ENCODE results near the gene SCGB1A1.
"Not testable (repeated sequence)": the region's sequence is repeated elsewhere in the genome, so short reads cannot be mapped to it uniquely, and the experiment has no call there.

The SCGB1A1 gene

GRCh38 chr11:62418733-62419132 is at the start of gene SCGB1A1:
Gene SCGB1A1 (plus strand): TSS chr11:62419033. CDS start chr11:62419096, 63 bp downstream.
- no peak for DNase-seq (ENCODE audit: low read depth)

DNA sequence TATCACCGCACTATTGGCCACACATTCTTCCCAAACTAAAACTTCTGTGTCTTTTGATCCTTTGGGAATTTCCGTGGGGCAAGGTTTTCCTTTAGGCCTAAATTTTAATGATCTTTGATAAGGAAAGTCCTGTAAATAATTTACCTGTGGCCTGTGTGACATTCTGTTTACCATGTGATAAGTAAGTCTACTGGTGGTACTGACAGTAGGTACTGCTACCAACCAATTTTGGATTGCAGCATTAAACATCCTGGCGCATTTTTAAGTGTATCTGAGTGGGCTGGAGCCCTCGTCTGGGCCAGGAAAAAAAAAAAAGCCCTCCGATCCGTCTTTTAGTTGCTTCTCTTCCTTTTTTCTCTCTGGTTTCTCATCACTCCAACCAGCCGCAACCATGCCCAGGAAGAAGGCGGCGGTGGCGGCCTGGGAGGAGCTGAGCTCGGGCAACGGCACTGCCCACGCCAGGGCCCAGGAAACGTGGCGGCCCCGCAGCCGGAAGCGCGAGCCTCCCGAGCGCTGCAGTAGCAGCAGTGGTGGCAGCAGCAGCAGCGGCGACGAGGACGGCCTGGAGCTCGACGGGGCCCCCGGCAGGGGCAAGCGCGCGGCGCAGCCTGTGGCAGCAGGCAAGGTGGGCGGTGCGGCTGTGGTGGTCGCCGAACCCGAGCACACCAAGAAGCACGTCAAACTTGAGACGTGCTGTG is 47.9 kb upstream of the SCGB1A1 start:
- DNase-seq (ENCODE audit: low read depth) = peak; percentile 37

DNA sequence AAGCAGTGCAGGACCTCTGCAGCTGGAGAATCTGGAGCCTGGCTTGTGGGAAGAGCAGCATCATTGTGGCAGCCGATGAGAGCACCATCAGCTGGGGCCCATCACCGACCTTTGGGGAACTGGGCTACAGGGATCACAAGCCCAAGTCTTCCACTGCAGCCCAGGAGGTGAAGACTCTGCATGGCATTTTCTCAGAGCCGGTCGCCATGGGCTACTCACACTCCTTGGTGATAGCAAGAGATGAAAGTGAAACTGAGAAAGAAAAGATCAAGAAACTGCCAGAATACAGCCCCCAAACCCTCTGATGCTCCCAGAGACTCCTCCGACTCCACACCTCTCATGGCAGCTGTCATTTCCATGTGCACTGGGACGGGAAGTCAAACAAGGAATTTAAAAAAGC is 46.0 kb upstream of the SCGB1A1 start:
- no peak for DNase-seq (ENCODE audit: low read depth)

- DNase-seq (ENCODE audit: low read depth) = no peak
Observed at GRCh38 chr11:62373464-62374119, 45.2 kb upstream of the SCGB1A1 start.

- no peak for DNase-seq (ENCODE audit: low read depth)
Observed at GRCh38 chr11:62374801-62375200, 44.0 kb upstream of the SCGB1A1 start.

- DNase-seq (ENCODE audit: low read depth) = not testable (repeated sequence)
Observed at GRCh38 chr11:62378459-62379063, 40.3 kb upstream of the SCGB1A1 start.

DNA sequence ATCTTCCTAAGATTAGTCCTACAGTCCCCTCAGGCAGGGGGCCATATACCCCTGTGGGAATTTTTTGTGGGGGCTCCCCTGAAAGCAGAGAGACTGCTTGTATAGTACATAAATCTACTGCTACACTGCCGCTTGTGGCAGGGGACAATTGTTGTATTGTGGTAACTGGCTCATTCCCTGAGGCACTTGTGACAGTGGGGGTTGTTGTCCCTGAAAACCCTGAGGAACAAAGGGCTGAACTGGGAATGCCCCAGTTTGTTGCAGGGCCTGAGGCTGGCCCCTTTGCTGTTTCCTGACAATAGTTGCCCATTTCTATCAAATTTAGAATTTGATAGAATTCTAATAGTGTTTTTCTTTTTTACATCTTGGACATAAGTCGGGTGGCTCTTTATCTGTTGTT is 39.2 kb upstream of the SCGB1A1 start:
- not testable (repeated sequence) for DNase-seq (ENCODE audit: low read depth)

- not testable (repeated sequence) for DNase-seq (ENCODE audit: low read depth)
Observed at GRCh38 chr11:62380821-62381245, 38.0 kb upstream of the SCGB1A1 start.

DNA sequence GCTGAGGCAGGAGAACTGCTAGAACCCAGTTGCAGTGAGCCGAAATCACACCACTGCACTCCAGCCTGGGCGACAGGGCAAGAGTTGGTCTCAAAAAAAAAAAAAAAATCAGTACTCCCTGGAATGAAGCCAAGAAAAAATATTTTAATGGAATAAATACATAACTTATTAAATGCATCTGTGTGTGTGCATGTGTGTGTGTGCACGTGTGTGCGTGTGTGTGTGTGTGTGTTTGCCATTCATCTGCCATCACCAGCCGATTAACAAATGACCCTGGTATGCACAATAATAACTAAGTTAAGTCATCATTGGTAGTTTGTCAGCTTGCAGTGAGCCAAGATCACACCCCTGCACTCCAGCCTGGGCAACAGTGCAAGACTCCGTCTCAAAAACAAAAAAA is 35.0 kb upstream of the SCGB1A1 start:
- DNase-seq (ENCODE audit: low read depth) = no peak

GRCh38 chr11:62386083-62386482 is 32.8 kb upstream of the SCGB1A1 start:
- not testable (repeated sequence) for DNase-seq (ENCODE audit: low read depth)

- DNase-seq (ENCODE audit: low read depth) = no peak
Observed at GRCh38 chr11:62387381-62387780, 31.5 kb upstream of the SCGB1A1 start.

GRCh38 chr11:62388999-62389398 is 29.8 kb upstream of the SCGB1A1 start:
- DNase-seq (ENCODE audit: low read depth) = no peak

DNA sequence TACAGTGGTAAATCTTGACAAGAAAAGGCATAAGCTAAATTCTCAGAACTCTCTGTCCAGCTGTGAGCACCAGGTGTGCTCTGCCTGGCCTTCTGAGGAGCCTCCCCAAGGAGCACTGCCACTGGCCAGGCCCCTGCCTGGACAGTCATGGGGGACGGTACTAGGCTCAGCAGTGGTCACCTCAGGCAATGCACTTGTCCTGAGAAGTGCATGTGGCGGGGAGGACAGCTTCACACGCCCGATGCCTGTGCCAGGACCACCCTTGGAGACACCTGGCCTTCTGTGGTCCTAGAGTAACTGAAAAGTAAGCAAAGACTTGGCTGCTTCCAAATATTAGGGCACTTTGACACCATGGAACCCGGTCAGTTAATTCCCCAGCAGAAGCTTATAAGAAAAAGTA is 28.6 kb upstream of the SCGB1A1 start:
- no peak for DNase-seq (ENCODE audit: low read depth)

DNA sequence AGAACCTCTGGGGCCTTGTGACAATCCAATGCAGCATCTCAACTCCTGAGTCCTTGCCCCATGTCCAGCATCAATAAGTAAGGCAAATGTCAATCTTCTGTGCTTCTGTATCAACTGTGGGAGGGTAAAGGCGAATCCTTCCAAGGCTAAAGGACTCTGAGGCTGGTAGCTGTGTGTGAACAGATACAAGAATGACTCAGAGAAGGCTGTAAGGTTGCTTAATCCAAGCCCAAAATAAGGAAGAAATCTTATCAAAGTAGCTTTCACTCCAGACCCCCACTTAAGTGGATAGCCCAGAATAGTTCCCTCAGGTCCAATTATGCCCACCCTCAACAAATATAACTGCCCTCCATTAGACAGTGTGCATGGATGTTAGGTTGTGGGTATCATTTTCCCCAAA is 28.1 kb upstream of the SCGB1A1 start:
- no peak for DNase-seq (ENCODE audit: low read depth)

GRCh38 chr11:62391642-62392425 is 27.0 kb upstream of the SCGB1A1 start:
- DNase-seq (ENCODE audit: low read depth) = no peak

DNA sequence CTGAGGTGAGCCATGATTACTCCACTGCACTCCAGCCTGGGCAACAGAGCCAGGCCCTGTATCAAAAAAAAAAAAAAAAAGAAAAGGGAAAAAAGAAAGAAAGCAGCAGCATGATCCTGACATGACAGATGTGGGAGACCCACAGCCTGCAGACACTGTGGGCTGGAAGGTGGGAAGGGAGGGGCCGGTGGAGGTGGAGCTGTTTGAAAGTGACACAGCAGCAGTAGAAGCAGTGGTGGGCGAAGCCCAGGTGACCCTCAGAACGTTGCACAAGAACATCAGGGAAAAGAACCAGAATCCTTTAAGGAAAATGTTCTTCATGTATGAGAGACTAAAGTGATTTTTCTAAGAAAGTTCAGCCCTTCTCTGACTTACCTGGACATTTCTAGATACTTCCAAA is 26.3 kb upstream of the SCGB1A1 start:
- DNase-seq (ENCODE audit: low read depth) = no peak

GRCh38 chr11:62393061-62393611 is 25.7 kb upstream of the SCGB1A1 start:
- DNase-seq (ENCODE audit: low read depth) = no peak

DNA sequence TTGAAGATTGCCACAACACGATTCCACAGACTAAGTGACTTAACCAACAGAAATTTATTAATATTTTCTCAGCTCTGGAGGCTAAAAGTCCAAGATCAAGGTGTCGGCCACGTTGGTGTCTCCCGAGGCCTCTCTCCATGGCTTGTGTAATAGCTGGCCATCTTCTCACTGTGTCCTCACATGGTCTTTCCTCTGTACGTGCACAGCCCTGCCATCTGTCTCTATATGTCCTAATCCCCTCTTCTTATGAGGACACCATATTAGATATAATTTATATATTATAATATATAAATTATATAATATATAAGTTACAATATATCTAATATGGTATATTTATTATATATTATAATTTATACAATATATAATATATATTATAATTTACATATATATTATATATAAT is 25.1 kb upstream of the SCGB1A1 start:
- DNase-seq (ENCODE audit: low read depth) = no peak

GRCh38 chr11:62394825-62395538 is 23.9 kb upstream of the SCGB1A1 start:
- DNase-seq (ENCODE audit: low read depth) = no peak

DNA sequence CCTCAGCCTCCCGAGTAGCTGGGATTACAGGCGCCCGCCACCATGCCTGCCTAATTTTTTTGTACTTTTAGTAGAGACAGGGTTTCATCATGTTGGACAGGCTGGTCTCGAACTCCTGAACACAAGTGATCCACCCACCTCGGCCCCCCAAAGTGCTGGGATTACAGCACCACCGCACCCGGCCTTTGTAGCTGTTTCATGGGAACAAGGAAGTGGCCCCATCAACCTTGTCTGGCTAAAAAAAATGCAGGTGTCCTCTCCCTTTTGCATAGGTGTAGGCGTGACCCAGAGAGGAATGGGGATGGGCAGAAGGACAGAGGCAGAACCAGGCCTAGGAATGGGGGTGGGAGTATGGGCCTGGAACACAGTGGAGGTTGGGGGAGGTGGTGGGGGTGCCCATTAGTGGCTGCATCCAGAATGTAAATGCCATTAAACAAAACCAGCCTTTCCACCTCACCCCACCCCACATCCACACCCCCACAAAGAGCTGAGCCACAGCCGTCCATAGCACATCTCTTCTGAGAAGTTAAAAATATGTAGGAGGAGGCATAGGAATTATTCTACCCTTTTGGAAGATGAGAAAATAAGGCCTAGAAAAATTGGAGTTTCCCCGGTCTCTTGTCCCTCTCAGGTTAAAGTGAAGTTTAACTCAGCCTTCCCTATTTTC is 22.8 kb upstream of the SCGB1A1 start:
- DNase-seq (ENCODE audit: low read depth) = no peak

All from activated T-helper 1 cell treated with Interleukin-2 at 50 U/mL for 16 hours (primary cell).